22Rv1 (cell line): Measurements from ENCODE around the gene ARFGAP2.
A peak's percentile ranks its signal among the peaks of the same experiment; 100 is the strongest.

ENCODE experiments used
- H3K27ac ChIP-seq: fragments of 450-650 bp; 2 replicates; pipeline ENCODE4 v1.5.1; 2017
- CTCF ChIP-seq: fragments of 450-650 bp; IDR thresholded peaks from 2 replicates; pipeline ENCODE4 v1.5.1; 2017; ENCODE audit warnings: mild to moderate bottlenecking
- ZFX ChIP-seq: fragments of 450-650 bp; IDR thresholded peaks from 2 replicates; pipeline ENCODE4 v1.6.1; 2017; ENCODE audit warnings: antibody characterized with exemption, borderline replicate concordance

The ARFGAP2 gene

DNA sequence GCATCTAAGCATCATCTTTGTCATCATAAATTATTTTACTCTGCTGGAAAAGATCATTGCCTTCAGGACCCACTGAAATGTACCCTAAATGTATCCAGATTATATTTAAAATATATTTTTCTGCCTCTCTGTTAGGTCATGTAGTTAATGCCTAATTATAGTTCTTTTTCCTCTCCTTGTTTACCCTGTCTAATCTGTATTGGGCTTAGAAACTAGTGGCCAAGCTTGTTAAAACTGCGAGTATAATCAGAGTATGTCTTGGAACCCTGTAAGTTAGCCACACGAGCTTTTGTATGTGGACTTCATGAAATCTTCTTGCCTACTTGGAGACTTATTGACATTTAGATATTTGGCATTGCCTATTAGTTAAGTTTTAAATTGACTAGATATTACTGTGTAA lies 55.6 kb downstream of the ARFGAP2 start:
- no peak overlapping the region for H3K27ac ChIP-seq
- TF ChIP-seq CTCF = no peak
- TF ChIP-seq ZFX = no peak

GRCh38 chr11:47118958-47119688 lies 57.6 kb downstream of the ARFGAP2 start:
- H3K27ac ChIP-seq = peak overlapping the region; percentile 65
